Breast epithelium (tissue), 3 donors: ENCODE results near the gene LRRC45.

Source experiments
- CTCF ChIP-seq, 3 donors: fragments of 450-650 bp; IDR thresholded peaks; one replicate each; pipeline ENCODE4 v1.5.1; 2016 to 2017; ENCODE audit warnings: antibody characterized with exemption in 3 of 3, mild to moderate bottlenecking in 3 of 3, moderate library complexity in 3 of 3
- POLR2A ChIP-seq: fragments of 450-650 bp; IDR thresholded peaks from one replicate; pipeline ENCODE4 v1.6.1; 2016; ENCODE audit warnings: antibody characterized with exemption, mild to moderate bottlenecking, moderate library complexity

- TF ChIP-seq CTCF (IDR thresholded peaks at IDR 0.05): no peak
- no peak for TF ChIP-seq POLR2A
Measured at GRCh38 chr17:81998691-81999438, 24.2 kb upstream of the LRRC45 start.
